Liver (tissue), 3 donors: ENCODE results near the gene MGAT4A.

ENCODE experiments used
- EGR1 ChIP-seq, 2 donors: IDR thresholded peaks; 2 replicates each; pipeline ENCODE4 v1.6.1; 2016 to 2018; ENCODE audit warnings: antibody characterized with exemption in 2 of 2, low read depth in 2 of 2
- FOXA1 ChIP-seq: IDR thresholded peaks from 2 replicates; pipeline ENCODE4 v1.6.1; 2016; ENCODE audit warnings: antibody characterized with exemption
- JUND ChIP-seq, 2 donors: IDR thresholded peaks; 2 replicates each; pipeline ENCODE4 v1.6.1; 2016; ENCODE audit warnings: antibody characterized with exemption in 2 of 2
- TAF1 ChIP-seq: conservative IDR thresholded peaks from 2 replicates; pipeline ENCODE4 v1.6.1; 2016; ENCODE audit warnings: antibody characterized with exemption, mild to moderate bottlenecking
- ZBTB33 ChIP-seq: IDR thresholded peaks from 2 replicates; pipeline ENCODE4 v1.6.1; 2016; ENCODE audit warnings: antibody characterized with exemption
- TF ChIP-seq, protein P1 (sequence below): fragments of 150-350 bp; IDR thresholded peaks from 2 replicates; pipeline ENCODE4 v1.5.1; 2017; ENCODE audit warnings: improper control_type of control experiment, low read depth, low read length; ENCODE audit not compliant: missing input control
- TF ChIP-seq, protein P2 (sequence below): IDR thresholded peaks from 2 replicates; pipeline ENCODE4 v1.6.1; 2016; ENCODE audit warnings: antibody characterized with exemption, mild to moderate bottlenecking
- donor health status: healthy.
- donor health status: healthy.

DNA sequence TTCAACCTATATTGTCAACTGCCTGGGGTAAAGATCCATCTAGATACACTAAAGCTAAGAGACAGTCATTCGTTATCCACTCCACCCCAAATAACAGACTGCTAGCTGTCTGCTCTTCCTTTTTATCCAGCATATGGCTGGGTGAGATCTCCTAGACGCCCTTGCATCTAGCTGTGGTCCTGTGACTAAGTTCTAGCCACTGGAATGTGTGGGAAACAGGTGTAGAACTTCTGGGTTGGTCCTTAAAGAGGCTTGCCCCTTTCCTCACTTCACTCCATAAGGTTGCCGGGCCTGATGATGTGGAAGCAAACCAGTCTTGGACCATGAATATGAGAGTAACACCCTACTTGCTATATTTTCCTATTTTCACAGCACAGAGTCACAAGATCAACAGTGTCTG lies 125.9 kb downstream of the MGAT4A start:
- TF ChIP-seq, protein P1, sequence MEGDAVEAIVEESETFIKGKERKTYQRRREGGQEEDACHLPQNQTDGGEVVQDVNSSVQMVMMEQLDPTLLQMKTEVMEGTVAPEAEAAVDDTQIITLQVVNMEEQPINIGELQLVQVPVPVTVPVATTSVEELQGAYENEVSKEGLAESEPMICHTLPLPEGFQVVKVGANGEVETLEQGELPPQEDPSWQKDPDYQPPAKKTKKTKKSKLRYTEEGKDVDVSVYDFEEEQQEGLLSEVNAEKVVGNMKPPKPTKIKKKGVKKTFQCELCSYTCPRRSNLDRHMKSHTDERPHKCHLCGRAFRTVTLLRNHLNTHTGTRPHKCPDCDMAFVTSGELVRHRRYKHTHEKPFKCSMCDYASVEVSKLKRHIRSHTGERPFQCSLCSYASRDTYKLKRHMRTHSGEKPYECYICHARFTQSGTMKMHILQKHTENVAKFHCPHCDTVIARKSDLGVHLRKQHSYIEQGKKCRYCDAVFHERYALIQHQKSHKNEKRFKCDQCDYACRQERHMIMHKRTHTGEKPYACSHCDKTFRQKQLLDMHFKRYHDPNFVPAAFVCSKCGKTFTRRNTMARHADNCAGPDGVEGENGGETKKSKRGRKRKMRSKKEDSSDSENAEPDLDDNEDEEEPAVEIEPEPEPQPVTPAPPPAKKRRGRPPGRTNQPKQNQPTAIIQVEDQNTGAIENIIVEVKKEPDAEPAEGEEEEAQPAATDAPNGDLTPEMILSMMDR: no peak
- TF ChIP-seq, protein P2, sequence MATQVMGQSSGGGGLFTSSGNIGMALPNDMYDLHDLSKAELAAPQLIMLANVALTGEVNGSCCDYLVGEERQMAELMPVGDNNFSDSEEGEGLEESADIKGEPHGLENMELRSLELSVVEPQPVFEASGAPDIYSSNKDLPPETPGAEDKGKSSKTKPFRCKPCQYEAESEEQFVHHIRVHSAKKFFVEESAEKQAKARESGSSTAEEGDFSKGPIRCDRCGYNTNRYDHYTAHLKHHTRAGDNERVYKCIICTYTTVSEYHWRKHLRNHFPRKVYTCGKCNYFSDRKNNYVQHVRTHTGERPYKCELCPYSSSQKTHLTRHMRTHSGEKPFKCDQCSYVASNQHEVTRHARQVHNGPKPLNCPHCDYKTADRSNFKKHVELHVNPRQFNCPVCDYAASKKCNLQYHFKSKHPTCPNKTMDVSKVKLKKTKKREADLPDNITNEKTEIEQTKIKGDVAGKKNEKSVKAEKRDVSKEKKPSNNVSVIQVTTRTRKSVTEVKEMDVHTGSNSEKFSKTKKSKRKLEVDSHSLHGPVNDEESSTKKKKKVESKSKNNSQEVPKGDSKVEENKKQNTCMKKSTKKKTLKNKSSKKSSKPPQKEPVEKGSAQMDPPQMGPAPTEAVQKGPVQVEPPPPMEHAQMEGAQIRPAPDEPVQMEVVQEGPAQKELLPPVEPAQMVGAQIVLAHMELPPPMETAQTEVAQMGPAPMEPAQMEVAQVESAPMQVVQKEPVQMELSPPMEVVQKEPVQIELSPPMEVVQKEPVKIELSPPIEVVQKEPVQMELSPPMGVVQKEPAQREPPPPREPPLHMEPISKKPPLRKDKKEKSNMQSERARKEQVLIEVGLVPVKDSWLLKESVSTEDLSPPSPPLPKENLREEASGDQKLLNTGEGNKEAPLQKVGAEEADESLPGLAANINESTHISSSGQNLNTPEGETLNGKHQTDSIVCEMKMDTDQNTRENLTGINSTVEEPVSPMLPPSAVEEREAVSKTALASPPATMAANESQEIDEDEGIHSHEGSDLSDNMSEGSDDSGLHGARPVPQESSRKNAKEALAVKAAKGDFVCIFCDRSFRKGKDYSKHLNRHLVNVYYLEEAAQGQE: no peak
- TF ChIP-seq EGR1 (IDR thresholded peaks at IDR 0.05; ENCODE audit: low read depth in 2 of 2) (no peak), TAF1 (no peak), JUND (IDR thresholded peaks at IDR 0.05) (no peak), ZBTB33 (no peak), FOXA1 (no peak)
